Activated CD4-positive, alpha-beta T cell treated with anti-CD3 and anti-CD28 coated beads, Interleukin-2, amount 50 U/mL, for 1 hour (primary cell): Measurements from ENCODE around the gene ALOX15.
"Not testable (repeated sequence)": the region's sequence is repeated elsewhere in the genome, so short reads cannot be mapped to it uniquely, and the experiment has no call there.

ENCODE experiments used
- DNase-seq: peaks from one replicate; pipeline ENCODE4 v3.0.0-alpha.2; 2020

ALOX15 gene

GRCh38 chr17:4641297-4642195, at the start of gene ALOX15:
ALOX15 (minus strand) TSS chr17:4641678; CDS start chr17:4641651, 27 bp downstream.
- DNase-seq = no peak

- DNase-seq = no peak
Observed at GRCh38 chr17:4690745-4691144, 49.3 kb upstream of the ALOX15 start.

DNA sequence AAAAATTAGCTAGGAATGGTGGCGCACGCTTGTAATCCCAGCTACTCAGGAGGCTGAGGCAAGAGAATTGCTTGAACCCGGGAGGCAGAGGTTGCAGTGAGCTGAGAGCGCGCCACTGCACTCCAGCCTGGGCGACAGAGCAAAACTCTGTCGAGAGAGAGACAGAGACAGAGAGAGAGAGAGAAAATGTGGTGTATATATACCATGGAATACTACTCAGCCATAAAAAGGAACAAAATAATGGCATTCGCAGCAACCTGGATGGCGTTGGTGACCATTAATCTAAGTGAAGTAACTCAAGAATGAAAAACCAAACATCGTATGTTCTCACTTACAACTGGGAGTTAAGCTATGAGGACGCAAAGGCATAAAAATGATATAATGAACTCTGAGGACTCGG, 48.4 kb upstream of the ALOX15 start:
- DNase-seq = not testable (repeated sequence)

DNA sequence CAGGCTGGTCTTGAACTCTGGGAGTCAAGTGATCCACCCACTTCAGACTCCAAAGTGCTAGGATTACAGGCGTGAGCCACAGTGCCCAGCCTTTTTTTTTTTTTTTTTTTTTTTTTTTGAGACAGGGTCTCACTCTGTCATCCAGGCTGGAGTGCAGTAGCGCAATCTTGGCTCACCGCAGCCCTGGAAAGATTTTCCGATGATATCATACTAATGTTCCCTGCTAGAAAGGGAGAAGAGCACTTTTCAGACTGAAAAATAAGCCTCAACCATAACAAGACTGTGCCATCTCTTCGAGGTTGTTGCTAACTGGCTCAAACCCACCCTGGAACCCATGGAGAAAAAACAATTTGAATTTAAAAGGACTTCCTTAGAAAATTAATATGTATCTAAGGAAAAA, 42.3 kb upstream of the ALOX15 start:
- not testable (repeated sequence) for DNase-seq

GRCh38 chr17:4679658-4680057, 38.2 kb upstream of the ALOX15 start:
- no peak for DNase-seq

GRCh38 chr17:4678448-4679026, 37.1 kb upstream of the ALOX15 start:
- DNase-seq = no peak

DNA sequence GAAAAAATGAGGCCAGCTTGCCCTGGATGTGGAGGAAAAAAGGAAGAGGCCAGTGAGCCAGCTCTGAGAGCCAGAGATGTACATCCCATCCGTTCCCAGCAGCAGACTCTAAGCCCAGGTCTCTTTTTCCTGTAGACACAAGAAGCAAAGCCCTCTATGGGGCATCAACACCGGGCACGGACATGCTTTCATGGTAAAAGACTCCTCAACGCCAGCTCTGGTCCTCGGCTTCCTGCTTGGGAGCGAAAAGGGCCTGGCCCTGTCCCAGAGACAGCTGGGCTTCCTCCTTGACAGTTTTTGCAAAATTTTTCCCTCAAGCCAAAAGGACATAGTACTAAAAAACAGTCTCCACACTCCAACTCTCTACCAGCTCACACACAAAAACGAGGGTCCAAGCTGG, 35.3 kb upstream of the ALOX15 start:
- DNase-seq = no peak

GRCh38 chr17:4675791-4676190, 34.3 kb upstream of the ALOX15 start:
- DNase-seq = no peak

GRCh38 chr17:4674685-4674998, 33.2 kb upstream of the ALOX15 start:
- DNase-seq = no peak

- no peak for DNase-seq
Observed at GRCh38 chr17:4673986-4674684, 32.7 kb upstream of the ALOX15 start.

DNA sequence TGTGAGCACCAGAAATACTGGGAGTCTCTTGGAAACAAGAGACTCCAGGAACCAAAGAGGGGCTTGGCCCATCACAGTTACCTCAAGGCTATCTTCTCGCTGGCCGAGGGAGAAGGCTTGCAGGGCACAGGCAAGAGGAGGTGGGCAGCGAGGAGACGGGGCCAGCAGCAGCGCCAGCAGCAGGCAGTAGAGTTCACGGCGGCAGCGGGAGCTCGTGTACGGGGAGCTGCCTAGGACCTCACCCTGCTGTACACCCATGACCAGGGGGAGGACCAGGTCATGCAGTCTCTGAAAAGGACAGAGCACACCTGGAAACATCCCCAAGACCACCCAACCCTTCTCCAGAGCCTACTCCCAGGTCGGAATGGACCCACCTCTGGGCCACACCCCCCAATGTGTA, 31.7 kb upstream of the ALOX15 start:
- no peak for DNase-seq

GRCh38 chr17:4672751-4673150, 31.3 kb upstream of the ALOX15 start:
- DNase-seq = no peak

DNA sequence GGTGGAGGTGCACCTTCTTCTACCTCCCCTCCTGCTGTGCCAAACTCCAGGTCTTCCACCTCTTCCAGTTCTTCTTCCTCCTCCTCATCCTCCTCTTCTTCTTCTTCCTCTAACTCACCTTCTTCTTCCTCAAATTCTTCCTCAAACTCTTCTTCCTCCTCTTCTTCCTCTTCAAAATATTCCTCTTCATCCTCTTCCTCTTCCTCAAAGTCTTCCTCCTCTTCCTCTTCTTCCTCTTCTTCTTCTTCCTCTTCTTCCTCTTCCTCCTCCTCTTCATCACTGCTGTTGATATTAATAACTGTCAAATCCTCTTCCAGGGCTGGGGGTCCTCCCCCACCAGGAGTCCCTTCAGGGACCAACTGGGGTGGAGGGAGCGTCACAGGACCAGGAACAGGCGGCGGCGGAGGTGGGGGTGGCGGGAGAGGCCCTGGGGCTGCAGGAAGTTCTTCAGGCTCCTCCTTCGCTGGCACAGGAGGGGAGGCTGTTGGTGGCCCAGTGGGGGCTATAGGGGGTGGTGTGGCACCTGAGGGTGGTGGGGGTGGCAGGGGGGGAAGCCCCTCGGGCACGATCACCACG, 30.7 kb upstream of the ALOX15 start:
- DNase-seq = no peak

DNA sequence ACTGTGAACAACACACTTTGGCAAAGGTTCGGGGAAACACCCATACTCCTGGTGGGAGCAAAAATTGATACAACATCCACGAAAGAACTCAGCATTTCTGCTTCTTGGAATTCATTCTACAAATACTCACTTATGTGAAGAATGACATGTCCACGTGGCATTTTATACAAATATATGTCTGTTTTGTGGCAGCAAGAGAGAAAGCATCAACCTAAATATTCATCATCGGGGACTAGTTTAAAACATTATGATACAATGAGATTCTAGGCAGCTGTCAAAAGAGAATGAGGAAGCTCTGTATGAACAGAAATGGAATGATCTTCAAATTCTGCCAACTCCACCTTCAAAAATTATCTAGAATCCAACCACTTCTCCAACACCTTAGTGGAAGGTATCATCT, 25.7 kb upstream of the ALOX15 start:
- DNase-seq = no peak

- DNase-seq = no peak
Observed at GRCh38 chr17:4666296-4666695, 24.8 kb upstream of the ALOX15 start.

- DNase-seq = no peak
Observed at GRCh38 chr17:4665027-4665426, 23.5 kb upstream of the ALOX15 start.

DNA sequence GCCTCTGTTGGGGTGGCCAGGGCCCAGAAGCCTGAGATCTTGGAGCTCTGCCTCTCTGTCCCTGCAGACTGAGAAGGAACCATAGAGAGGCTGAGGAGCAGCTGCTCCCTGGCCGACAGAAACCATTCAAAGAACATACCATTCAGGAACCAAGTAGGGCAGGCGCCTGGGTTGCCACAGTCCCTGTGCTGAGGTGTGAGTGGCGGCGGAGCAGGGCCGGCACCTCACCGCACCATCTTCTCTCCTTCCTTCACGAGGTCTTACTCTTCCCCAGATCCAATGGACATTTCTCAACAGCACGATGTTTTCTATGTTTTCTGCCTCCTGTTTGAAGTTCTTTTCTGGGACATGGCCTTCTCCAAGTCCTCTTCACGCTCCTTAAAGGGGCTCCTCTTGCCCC, 22.8 kb upstream of the ALOX15 start:
- no peak for DNase-seq

DNA sequence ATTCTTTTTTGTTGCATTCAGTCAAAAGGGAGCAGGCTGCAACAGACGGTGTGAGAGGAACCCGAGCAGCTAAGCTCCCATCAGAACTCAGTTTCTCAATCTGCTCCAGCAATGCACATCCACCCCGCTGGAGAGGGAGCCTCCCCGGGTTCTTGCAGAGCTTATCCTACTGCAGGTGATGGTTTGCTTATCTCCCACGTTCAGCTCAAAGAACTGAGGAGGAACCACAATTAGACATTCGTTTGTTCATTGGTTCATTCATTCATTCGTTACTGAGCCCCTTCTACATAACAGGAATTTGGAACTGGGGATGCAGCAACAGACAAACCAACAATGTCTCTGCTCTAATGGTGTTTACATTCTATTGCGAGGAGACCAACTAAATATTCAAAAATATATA, 22.2 kb upstream of the ALOX15 start:
- DNase-seq = no peak

DNA sequence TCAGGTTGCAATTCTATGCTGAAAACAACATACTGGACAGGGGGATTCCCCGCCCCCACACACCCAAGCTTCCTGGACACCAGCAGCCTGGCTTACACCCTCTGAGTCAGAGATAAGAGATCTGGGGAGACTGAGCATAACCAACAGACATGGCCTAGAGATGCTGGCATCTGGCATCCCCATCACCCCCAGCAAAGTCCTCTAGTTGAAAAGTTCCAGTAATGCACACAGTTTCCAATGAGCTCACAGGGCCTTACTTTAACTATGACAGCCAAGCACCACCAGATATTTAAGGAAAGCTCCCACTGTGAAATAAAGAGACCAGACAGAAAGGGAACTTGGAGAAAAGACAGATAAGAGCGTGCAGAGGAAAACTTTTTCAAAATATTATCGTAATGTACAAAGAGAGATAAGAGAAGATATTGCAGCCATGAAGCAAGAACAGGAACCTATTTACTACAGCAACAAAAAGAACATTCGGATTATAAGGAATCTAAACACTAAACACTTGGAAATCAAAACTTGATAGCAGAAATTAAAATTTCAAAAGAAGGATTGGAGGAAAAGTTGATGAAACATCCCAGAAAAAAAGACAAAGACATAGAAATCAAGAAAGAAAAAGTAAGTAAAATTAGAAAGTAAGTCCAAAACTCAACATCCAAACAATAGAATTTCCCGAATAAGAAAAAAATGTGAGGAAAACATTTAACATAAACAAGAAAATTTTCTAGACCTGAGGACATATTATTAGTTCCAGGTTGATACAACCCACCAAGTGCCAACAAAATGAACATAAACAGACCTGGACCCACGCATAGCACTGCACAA, 17.2 kb upstream of the ALOX15 start:
- DNase-seq = no peak

GRCh38 chr17:4657678-4658077, 16.2 kb upstream of the ALOX15 start:
- DNase-seq = no peak

DNA sequence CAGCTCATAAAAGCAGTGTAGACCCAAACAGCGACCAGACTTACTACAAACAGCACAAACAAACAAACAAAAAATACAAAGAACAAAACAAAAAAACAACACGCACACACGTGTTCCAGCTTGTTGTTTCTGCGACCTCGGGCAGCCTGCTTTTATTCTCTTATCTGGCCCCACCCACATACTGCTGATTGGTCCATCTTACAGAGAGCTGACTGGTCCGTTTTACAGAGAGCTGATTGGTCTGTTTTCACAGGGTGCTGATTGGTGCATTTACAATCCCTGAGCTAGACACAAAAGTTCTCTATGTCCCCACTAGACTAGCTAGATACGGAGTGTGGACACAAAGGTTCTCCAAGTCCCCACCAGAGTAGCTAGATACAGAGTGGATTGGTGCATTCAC, 14.5 kb upstream of the ALOX15 start:
- DNase-seq = not testable (repeated sequence)

GRCh38 chr17:4652997-4653396, 11.5 kb upstream of the ALOX15 start:
- DNase-seq = no peak

- DNase-seq = no peak
Observed at GRCh38 chr17:4648741-4649140, 7.3 kb upstream of the ALOX15 start.
